ENCODE results near the gene RNF41.
A peak's percentile ranks its signal among the peaks of the same experiment; 100 is the strongest.
"Not testable (repeated sequence)": the region's sequence is repeated elsewhere in the genome, so short reads cannot be mapped to it uniquely, and the experiment has no call there.

Gene RNF41

DNA sequence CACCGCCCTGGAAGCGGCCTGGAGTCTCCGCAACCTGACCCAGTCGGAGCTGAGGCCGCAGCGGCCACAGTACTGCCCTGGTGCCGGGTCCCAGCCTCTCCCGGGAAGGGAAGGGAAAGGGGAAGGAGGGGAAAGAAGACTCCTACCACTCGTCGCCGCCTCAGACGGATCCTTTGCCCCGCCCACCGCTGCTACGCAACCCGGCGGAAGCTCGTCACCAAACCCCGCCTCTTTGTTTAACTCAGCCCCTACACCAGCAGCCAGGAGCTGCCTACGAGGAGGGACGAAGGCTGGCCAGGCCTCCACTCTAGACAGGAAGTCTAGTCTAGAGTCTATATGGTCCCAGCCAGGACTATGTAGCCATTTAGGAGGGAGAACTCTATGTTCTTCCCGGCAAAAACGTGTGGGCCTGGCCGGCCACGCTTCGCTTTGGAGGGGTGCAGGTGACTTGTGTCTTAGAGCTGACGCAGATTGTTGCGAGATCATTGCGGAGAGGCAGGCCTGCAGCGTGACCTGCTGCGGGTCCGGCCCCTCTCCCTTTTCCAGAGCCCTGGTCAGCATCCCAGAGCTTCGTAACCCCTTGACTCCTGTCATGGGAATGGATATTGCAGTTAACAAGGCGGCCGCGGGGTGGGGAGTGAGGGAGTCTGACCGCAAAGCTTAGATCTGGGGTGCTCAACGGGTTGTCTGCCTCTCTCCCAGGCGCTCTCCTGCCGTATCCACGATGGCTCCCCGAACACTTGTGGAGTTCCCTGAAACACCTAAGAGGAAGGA, at the start of gene RNF41:
Gene RNF41, minus strand, starts transcription at position 166 of the 774 bp plus-strand sequence. CDS start 7,875 bp downstream, outside the sequence.
- FAIRE-seq (peak; percentile 87), DNase-seq (ENCODE audit: insufficient read length, low spot score) (peak; percentile 96)
- TF ChIP-seq POLR2A (IDR thresholded peaks at IDR 0.05; ENCODE audit: low read depth, low read length) = peak; percentile 80

DNA sequence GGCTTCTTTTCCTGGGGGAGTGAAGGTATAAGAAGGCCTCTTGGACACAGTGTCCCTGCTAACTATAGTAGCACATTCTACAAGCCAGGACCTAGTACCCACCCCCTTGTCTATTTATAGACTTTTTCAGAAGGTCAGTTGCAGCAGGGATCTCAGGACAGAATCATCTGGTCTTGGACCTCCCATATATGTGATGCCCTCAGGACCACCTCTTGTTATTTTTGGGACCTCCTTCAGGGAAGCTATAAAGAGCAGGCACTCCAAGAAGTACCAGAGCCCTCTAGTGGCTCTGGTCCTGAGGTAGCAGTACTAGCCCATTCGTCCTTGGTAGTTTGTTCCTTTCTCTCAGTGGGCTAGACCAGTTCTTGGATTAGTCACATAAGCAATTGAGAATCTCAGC, 49.3 kb upstream of the RNF41 start:
- DNase-seq (ENCODE audit: insufficient read length, low spot score) (no peak), FAIRE-seq (no peak)
- TF ChIP-seq POLR2A (IDR thresholded peaks at IDR 0.05; ENCODE audit: low read depth, low read length) = no peak

DNA sequence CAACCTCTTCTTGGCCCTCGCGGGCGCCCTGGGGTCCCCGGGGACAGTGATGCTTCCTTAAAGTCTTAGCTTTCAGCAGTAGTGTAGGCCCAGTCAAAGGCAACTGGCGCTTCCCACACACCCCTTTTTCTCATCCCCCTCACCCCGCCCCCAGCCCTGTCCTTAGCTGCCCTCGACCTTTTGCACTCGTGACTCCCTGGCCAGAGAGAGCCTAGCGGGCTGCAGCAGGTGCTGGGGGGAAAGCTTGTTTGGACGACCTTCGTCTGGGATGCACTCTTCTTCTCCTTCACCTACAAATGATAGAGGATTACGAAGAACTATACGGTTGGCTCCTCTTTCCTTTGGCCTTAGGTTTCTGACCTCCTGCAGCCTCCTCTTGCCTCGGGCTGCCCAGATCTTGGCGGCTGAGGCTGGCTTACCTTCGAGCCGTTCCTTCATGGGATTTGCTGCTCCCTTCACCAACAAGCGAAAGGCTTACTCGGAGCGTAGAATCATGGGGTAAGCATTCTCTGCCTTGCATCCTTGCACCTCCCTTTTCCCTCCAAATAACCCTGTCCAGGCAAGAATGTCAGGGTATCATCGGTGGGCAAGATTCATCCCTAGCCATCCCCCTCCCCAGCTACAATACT, 45.8 kb upstream of the RNF41 start:
- FAIRE-seq = no peak
- no peak for DNase-seq (ENCODE audit: insufficient read length, low spot score)
- no peak for TF ChIP-seq POLR2A (IDR thresholded peaks at IDR 0.05; ENCODE audit: low read depth, low read length)

DNA sequence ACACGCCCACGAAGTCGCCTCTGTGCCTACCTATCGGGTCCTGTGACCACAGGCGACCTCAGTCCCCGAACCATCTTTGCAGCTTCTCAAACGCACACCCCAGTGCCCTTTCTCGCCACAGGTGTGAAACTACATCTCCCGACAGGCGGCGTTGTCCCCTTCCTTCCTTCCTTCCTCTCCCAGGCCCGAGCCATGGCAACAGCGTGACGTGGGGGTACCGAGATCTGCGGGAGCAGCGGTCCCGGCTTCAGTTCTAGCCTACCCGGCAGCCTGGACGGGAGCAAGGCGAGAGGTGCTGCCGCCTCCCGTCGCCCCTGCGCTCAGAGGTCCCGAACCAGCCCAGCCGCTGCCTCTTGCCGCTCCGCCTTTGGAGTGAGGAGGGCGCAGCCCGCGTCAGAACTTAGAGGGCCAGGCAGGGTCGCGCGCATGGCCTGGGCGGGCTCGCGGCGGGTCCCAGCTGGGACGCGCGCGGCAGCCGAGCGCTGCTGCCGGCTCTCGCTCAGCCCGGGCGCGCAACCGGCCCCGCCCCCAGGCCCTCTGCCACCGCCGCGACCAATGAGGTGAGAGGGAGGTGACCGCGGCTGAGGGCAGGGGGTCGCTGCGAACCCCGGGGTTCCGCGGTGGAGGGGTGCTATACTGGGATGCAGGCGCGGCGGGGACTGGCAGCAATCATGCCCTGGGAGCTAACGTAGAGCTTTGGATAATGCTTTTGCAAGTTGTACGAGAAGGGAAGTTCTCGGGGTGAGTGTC, 45.1 kb upstream of the RNF41 start, which contains the start of gene COQ10A:
Gene COQ10A, plus strand, starts transcription at position 250 of the 750 bp plus-strand sequence. Its CDS starts 177 bp downstream, at position 427.
- TF ChIP-seq POLR2A (IDR thresholded peaks at IDR 0.05; ENCODE audit: low read depth, low read length) = peak; percentile 81
- no peak for FAIRE-seq
- peak; percentile 90 for DNase-seq (ENCODE audit: insufficient read length, low spot score)

DNA sequence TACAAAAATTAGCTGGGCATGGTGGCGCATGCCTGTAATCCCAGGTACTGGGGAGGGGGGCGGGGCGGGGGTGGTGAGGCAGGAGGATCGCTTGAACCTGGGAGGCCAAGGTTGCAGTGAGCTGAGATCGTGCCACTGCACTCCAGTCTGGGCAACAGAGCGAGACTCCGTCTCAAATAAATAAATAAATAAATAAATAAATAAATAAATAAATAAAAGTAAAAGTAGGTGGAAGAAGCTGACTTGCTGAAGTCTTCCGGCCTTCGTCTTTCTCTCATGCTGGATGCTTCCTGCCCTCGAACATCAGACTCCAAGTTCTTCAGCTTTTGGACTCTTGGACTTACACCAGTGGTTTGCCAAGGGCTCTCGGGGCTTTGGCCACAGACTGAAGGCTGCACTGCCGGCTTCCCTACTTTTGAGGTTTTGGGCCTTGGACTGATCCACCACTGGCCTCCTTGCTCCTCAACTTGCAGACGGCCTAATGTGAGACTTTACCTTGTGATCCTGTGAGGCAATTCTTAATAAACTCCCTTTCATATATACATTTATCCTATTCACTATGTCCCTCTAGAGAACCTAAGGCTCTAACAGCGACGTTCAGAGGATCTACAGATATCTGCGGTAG, 44.5 kb upstream of the RNF41 start:
- not testable (repeated sequence) for FAIRE-seq; DNase-seq (ENCODE audit: insufficient read length, low spot score)

DNA sequence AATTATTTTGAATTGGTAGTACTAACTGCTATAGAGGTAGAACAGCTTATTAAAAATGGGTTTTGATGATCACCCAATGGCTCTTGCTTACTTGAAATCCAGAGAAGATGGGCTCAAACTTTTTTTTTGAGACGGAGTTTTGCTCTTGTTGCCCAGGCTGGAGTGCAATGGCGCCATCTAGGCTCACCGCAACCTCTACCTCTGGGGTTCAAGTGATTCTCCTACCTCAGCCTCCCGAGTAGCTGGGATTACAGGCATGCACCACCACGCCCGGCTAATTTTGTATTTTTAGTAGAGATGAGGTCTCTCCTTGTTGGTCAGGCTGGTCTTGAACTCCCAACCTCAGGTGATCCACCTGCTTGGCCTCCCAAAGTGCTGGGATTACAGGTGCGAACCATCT, 41.2 kb upstream of the RNF41 start:
- DNase-seq (ENCODE audit: insufficient read length, low spot score); FAIRE-seq: not testable (repeated sequence)

DNA sequence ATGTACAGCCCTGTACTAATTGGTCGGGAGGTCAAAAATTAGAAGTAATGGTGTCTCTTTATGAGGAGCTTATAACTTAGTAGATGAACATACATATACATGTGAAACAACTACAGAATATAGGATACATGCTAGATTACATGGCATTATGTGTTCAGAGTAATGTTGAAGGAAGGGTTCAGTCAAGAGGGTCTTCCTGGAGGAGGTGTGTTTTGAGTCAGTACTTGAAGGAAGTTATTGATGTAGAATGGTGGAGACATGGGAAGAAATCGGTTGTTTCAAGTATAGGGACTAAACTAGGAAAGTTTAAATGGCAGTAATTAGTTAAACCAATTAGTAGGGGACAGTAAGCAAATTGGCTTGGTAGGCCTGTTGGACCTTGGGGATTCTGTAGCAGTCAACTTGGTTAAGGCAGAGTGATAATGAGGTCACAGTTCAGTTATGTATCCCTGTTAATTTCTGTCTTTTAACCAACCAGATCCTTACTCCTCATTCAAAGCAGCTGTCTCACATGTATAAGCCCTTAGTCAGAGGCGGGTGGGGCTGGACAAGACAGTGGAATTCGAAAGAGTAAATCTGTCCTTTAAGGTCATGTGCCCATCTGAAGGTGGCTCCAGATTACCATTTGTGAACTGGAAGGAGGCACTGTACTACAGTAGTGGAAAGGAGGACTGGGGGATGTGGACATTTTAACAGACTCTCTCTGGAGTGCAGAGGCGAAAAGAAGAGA, 39.9 kb upstream of the RNF41 start:
- peak; percentile 80 for FAIRE-seq
- 0 out of 2 replicates have a peak, but pooled peaks have one; percentile 13 for TF ChIP-seq POLR2A (IDR thresholded peaks at IDR 0.05; ENCODE audit: low read depth, low read length)
- DNase-seq (ENCODE audit: insufficient read length, low spot score) = peak; percentile 86

DNA sequence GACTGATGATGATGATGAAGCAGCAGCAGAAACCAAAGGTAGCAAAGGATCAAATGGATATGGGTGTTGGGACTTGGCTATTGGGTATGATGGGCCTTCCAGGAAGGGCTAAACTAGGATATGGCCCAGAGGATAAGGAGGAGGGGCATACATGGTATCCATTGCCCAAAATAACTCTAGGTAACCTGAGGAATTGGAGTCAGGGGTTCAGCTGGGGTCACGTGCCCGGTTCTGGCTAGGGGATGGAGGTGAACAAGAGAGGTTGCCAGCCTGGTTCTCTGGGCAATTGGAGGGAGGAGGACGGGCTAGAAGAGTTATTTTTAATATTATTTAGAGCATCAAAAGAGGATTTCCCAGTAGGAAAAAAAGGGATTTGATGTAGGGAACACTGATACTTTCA, 39.2 kb upstream of the RNF41 start:
- no peak for DNase-seq (ENCODE audit: insufficient read length, low spot score)
- no peak for FAIRE-seq
- TF ChIP-seq POLR2A (IDR thresholded peaks at IDR 0.05; ENCODE audit: low read depth, low read length) = no peak

DNA sequence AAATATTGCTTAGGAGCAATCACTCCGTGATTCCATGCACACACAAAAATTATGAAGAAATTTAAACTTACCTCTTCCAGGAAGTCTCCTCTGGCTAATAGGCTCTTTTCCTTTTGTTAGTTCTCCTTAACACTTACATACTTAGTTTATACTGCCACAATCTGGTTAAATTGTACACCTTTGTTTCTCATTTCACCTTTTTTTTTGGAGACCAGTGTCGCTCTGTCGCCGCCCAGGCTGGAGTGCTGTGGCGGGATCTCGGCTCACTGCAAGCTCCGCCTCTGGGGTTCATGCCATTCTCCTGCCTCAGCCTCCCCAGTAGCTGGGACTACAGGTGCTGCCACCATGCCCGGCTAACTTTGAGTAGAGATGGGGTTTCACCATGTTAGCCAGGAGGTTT, 38.7 kb upstream of the RNF41 start:
- TF ChIP-seq POLR2A (IDR thresholded peaks at IDR 0.05; ENCODE audit: low read depth, low read length) = no peak
- no peak for FAIRE-seq
- DNase-seq (ENCODE audit: insufficient read length, low spot score) = no peak

DNA sequence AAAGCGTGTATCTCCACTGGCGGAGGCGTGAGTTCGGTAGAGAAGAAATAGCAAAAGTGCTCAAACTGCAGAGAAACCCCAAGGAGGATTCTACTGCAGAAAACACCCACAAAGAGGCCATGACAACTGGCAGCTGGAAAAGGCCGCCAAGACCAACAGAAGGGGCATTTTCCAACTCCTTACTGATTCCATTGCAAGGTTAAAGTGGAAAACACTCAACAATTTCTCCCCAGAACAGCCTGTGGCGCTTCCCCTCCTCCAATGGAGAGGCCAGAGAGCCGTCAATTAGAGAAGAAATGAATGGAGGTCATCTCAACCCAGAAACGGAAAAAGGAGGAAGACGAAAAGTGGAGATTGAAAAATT, 37.1 kb upstream of the RNF41 start:
- DNase-seq (ENCODE audit: insufficient read length, low spot score) = no peak
- FAIRE-seq = no peak
- no peak for TF ChIP-seq POLR2A (IDR thresholded peaks at IDR 0.05; ENCODE audit: low read depth, low read length)

DNA sequence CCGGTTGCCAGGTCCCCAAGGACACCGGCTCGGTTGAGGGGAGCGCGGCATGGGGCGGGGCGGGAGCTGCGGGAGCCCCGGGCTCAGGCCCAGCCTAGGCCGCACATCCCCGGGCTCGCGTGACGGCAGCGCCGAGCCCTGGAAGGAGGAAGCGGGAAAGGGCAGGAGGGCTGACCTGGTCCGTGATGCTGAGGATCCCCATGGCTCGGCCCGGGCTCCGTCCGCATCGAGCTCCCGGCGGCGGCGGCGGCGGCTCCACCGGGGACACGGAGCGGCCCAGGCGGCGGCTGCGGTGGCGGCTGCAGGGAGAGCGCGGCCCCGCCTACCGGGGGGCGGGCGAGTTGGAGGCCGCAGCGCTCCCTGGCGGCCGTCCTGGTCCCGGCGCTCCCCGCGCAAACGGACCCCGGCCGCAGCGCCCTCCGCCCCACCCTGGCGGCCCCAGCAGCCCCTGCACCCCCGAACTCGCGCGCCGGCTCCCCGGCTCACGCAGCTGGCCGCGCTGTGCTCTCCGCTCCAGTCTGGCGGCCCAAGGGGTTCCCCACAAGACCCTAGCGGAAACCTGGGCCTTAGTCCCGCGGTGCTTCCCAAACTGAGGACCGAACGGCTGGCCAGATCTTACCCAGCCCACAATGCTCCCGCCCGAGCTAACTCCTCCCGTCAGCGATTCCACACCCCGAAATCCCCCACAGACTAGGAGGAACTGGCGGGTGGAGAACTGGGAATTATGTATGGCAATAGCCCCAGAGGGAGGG, 36.5 kb upstream of the RNF41 start, which contains the start of gene ANKRD52:
Gene ANKRD52, minus strand, starts transcription at position 317 of the 752 bp plus-strand sequence. Its CDS starts 115 bp downstream, at position 202.
- FAIRE-seq = no peak
- peak; percentile 58 for TF ChIP-seq POLR2A (IDR thresholded peaks at IDR 0.05; ENCODE audit: low read depth, low read length)

DNA sequence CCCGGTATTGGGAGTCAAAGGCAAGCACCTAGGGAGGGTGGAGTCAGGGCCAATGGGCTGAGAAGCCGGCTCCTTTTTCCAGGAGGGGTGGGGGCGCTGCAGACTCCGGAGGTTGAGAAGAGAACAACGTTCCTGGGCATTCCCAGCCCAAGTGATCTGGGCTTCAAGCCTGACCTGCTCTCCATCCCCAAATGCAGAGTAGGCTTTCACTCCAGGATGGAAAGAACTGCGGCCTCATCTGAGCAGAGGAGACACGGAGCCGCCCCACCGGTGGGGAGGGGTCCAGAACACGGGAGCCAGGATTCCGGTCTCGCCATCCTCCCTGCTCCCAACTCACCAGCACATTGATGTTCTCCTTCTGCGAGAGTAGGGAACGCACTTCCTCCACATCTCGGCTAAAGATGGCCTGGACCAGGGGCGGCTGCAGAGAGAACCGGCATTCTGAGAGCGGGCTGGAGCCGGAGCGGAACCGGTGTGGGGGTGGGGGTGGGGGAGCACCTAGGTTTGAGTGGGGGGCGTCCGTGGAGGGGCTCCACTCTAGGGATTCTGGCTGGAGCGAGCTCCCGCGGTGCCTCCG, 35.9 kb upstream of the RNF41 start:
- no peak for TF ChIP-seq POLR2A (IDR thresholded peaks at IDR 0.05; ENCODE audit: low read depth, low read length)
- FAIRE-seq = no peak

More for the DNA sequence above, 36.5 kb upstream of the RNF41 start, which contains the start of gene ANKRD52:
- DNase-seq (ENCODE audit: insufficient read length, low spot score) = peak; percentile 80

More for the DNA sequence above, 35.9 kb upstream of the RNF41 start:
- no peak for DNase-seq (ENCODE audit: insufficient read length, low spot score)
